HEK293T (cell line): ENCODE measurements around the gene TARS3.

Experiments used
- FOXA1 ChIP-seq: fragments of 450-650 bp; IDR thresholded peaks from 2 replicates; pipeline ENCODE4 v1.6.1; 2016; ENCODE audit warnings: mild to moderate bottlenecking
- FOXM1 ChIP-seq: fragments of 450-650 bp; IDR thresholded peaks from 2 replicates; pipeline ENCODE4 v1.6.1; 2017; ENCODE audit warnings: mild to moderate bottlenecking, borderline replicate concordance
- HDGF ChIP-seq: fragments of 450-650 bp; IDR thresholded peaks from 2 replicates; pipeline ENCODE4 v1.6.1; 2017; ENCODE audit warnings: antibody characterized with exemption, borderline replicate concordance
- LEF1 ChIP-seq: fragments of 450-650 bp; IDR thresholded peaks from 2 replicates; pipeline ENCODE4 v1.6.1; 2017; ENCODE audit warnings: mild to moderate bottlenecking, borderline replicate concordance
- NFRKB ChIP-seq: fragments of 450-650 bp; IDR thresholded peaks from 2 replicates; pipeline ENCODE4 v1.6.1; 2016; ENCODE audit warnings: mild to moderate bottlenecking, moderate library complexity
- SUZ12 ChIP-seq: fragments of 450-650 bp; IDR thresholded peaks from 2 replicates; pipeline ENCODE4 v1.6.1; 2016; ENCODE audit warnings: mild to moderate bottlenecking

DNA sequence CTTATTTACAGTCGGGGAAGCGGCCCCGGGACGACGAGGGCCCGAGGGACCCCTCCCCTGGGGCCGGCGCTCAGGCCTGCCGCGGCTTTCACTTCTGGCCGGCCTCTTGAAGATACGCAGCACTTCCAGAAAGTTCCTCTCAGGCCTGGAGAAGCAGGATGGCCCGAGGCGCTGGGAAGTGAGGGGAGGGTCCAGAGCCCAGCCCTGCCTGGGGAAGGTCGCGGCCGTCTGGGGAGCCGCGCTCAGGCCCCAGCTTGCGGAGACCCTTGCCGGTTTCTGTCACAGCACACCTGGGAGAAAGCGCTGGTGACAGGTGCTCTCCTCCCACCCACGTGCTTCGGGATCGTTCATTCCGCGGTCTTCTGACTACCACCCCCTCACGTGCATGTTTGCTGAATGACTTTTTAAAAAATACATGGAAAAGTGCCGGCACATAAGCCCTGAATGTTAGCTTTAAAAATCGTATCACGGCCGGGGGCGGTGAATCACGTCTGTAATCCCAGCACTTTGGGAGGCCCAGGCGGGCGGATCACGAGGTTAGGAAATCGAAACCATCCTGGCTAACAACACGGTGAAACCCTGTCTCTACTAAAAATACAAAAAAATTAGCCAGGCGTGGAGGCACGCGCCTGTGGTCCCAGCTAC is 71.4 kb downstream of the TARS3 start:
- no peak for TF ChIP-seq SUZ12
- no peak for TF ChIP-seq FOXM1
- no peak for TF ChIP-seq NFRKB
- no peak for TF ChIP-seq FOXA1
- TF ChIP-seq LEF1, result no peak
- no peak for TF ChIP-seq HDGF
